Fibroblast of mammary gland (primary cell): ENCODE results near the gene FHIT.

Experiments
- DNase-seq: peaks from one replicate; pipeline ENCODE4 v3.0.0-alpha.2; 2010; ENCODE audit warnings: low read depth
- H3K4me3 ChIP-seq: 2 replicates; pipeline ENCODE4 v1.5.1; 2011; ENCODE audit warnings: low read depth, mild to moderate bottlenecking, low read length, moderate library complexity; ENCODE audit not compliant: control insufficient read depth
- CTCF ChIP-seq: conservative IDR thresholded peaks from 2 replicates; pipeline ENCODE4 v1.5.1; 2011; ENCODE audit warnings: low read depth, low read length, inconsistent platforms; ENCODE audit not compliant: control insufficient read depth, insufficient read depth

Gene FHIT

DNA sequence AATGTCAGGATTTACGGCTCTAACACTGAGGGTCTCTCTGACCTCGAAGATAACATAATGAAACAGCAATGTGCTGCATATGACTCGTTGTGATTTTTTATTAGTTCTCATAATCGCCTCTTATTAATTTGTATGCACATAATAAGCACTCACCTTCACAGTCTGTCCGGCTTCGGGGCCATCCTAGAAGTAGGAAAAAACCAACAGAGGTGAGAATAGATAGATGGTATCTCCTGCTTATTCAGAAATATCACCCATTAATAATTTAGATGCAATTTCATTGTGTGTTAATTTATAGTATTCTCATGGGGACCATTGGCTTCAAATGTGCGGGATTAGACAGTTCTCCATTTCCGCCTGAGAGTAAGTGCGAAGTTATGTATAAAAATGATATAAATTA, 1240.0 kb downstream of the FHIT start:
- no peak for DNase-seq
- TF ChIP-seq CTCF, result no peak
- H3K4me3 ChIP-seq, result no peak overlapping the region

GRCh38 chr3:60010781-60011180, 1240.5 kb downstream of the FHIT start:
- H3K4me3 ChIP-seq, result no peak overlapping the region
- DNase-seq, result no peak
- TF ChIP-seq CTCF, result no peak

GRCh38 chr3:60009931-60010478, 1241.2 kb downstream of the FHIT start:
- no peak overlapping the region for H3K4me3 ChIP-seq
- no peak for DNase-seq
- no peak for TF ChIP-seq CTCF

GRCh38 chr3:60001369-60001768, 1249.9 kb downstream of the FHIT start:
- no peak for DNase-seq
- no peak overlapping the region for H3K4me3 ChIP-seq
- TF ChIP-seq CTCF, result no peak

DNA sequence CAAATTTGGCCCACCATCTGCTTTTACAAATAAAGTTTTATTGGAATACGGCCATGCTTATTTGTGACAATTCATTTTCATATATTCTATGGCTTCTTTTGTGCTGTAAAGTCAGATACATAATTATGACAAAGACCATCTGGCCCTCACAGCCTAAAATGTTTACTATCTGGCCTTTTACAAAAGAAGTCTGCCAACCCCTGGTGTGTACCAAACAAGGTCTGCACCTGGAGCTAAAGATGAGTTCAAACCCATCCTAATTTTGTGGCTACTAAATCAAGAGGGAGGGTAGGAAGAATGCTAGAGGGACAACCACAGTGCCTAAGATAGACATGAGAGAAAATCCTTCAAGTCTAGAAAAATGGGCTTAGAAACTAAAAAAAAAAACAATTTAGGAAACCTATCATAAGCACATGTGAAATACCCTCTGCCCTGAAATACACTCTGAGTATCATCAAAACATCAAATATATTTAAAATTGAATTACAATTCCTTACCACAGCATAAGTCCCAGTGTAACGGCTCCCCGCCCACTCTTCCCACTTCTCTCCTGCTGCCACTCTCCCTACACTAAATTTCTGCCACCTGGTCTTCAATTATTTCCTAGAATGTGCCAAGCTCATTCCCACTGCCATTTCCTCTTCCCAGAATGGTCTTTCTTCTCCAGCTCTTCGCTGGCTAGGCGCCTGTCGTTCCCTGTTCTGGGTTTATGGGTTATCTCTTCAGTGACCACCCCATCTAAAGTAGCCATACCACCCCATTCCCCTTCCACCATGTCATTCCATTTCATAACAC, 1250.7 kb downstream of the FHIT start:
- no peak for DNase-seq
- no peak for TF ChIP-seq CTCF

DNA sequence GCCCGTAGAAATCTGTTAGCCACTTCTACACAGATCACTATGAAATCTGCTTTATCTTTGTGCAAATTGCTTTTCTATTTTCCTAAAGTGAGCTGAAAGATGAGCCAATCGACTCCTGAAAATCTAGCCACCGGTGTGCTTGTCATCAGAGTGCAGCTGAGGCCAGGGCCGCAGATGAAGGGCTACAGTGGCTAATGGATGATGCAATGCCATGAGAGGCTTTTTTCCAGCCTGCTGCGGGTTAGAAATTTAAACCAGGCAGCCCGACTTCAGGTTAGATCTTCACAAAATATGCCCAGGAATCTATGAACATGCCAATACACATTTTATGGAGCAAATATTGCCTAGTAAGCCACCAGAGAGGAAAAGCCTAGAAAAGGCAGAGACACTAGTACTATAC, 1253.2 kb downstream of the FHIT start:
- H3K4me3 ChIP-seq, result no peak overlapping the region
- DNase-seq, result no peak
- no peak for TF ChIP-seq CTCF

More for the DNA sequence above, 1250.7 kb downstream of the FHIT start:
- no peak overlapping the region for H3K4me3 ChIP-seq
